Activated T-cell treated with anti-CD3 and anti-CD28 coated beads for 1 hour (primary cell): Measurements from ENCODE around the gene TRAF3.
A peak's percentile ranks its signal among the peaks of the same experiment; 100 is the strongest.

Source experiments
- DNase-seq: peaks from one replicate; pipeline ENCODE4 v3.0.0-alpha.2; 2020; ENCODE audit warnings: low read depth

Gene TRAF3

GRCh38 chr14:102776761-102777710 is at the start of gene TRAF3:
Gene TRAF3, plus strand, starts transcription at chr14:102777449. Its CDS starts 92,753 bp downstream, at chr14:102870202.
- peak; percentile 81 for DNase-seq

- no peak for DNase-seq
These were observed 48.7 kb upstream of the TRAF3 start for GRCh38 chr14:102728501-102728900.

- no peak for DNase-seq
These were observed 48.0 kb upstream of the TRAF3 start for GRCh38 chr14:102729268-102729667.

GRCh38 chr14:102729825-102730224 is 47.4 kb upstream of the TRAF3 start:
- DNase-seq = no peak

GRCh38 chr14:102731101-102731870 is 46.0 kb upstream of the TRAF3 start:
- no peak for DNase-seq

- DNase-seq = no peak
These were observed 45.1 kb upstream of the TRAF3 start for GRCh38 chr14:102731871-102732800.

- DNase-seq = no peak
These were observed 44.3 kb upstream of the TRAF3 start for GRCh38 chr14:102732924-102733323.

- no peak for DNase-seq
These were observed 43.9 kb upstream of the TRAF3 start for GRCh38 chr14:102733326-102733725.

GRCh38 chr14:102734436-102734835 is 42.8 kb upstream of the TRAF3 start:
- no peak for DNase-seq

GRCh38 chr14:102736956-102737355 is 40.3 kb upstream of the TRAF3 start:
- no peak for DNase-seq

GRCh38 chr14:102737402-102738372 is 39.6 kb upstream of the TRAF3 start:
- DNase-seq = no peak

- no peak for DNase-seq
These were observed 38.7 kb upstream of the TRAF3 start for GRCh38 chr14:102738373-102739189.

GRCh38 chr14:102739190-102739469 is 38.1 kb upstream of the TRAF3 start:
- no peak for DNase-seq

GRCh38 chr14:102746634-102747438 is 30.4 kb upstream of the TRAF3 start:
- no peak for DNase-seq

- DNase-seq = no peak
These were observed 28.4 kb upstream of the TRAF3 start for GRCh38 chr14:102748806-102749205.

GRCh38 chr14:102749393-102750305 is 27.6 kb upstream of the TRAF3 start:
- no peak for DNase-seq

GRCh38 chr14:102750376-102750775 is 26.9 kb upstream of the TRAF3 start:
- no peak for DNase-seq

- no peak for DNase-seq
These were observed 26.2 kb upstream of the TRAF3 start for GRCh38 chr14:102751088-102751487.
